Kidney (tissue), 14 donors: Measurements from ENCODE around the gene MGST3. TPM values are rescaled to one million over a fixed set of nuclear protein-coding genes. Genes with fewer than 3 reads are reported as not detected.

Experiments
- DNase-seq, 5 donors: peaks; one replicate each; pipeline ENCODE4 v3.0.0-alpha.2; 2013 to 2020
- FAIRE-seq: peaks from 2 replicates; lab custom pipeline; 2012; peaks lifted over from hg19 to GRCh38; lab: Jason Lieb, UNC
- H3K27ac ChIP-seq, 2 donors: one replicate each; pipeline ENCODE4 v1.7.0; 2013; ENCODE audit warnings: low read depth in 2 of 2, low read length in 2 of 2, inconsistent platforms in 1 of 2
- H3K27me3 ChIP-seq: one replicate; pipeline ENCODE4 v1.7.1; 2013; ENCODE audit warnings: low read length, inconsistent platforms; ENCODE audit not compliant: control insufficient read depth, insufficient read depth
- H3K36me3 ChIP-seq, 3 donors: one replicate each; pipeline versions ENCODE4 v1.7.0 to v1.7.1; 2013; ENCODE audit warnings: low read length in 3 of 3, control low read depth in 1 of 3, inconsistent platforms in 1 of 3; ENCODE audit not compliant: insufficient read depth in 3 of 3, control insufficient read depth in 2 of 3
- H3K4me1 ChIP-seq, 3 donors: one replicate each; pipeline versions ENCODE4 v1.7.0 to v1.7.1; 2013; ENCODE audit warnings: low read length in 3 of 3, inconsistent platforms in 1 of 3, low read depth in 1 of 3; ENCODE audit not compliant: control insufficient read depth in 2 of 3, insufficient read depth in 2 of 3
- H3K4me3 ChIP-seq, 3 donors: one replicate each; pipeline versions ENCODE4 v1.7.0 to v1.8.1; 2013; ENCODE audit warnings: low read length in 3 of 3, control low read depth in 1 of 3, inconsistent platforms in 1 of 3
- H3K9ac ChIP-seq, 3 donors: one replicate each; pipeline versions ENCODE4 v1.7.0 to v1.7.1; 2013; ENCODE audit warnings: low read length in 3 of 3, control low read depth in 1 of 3, inconsistent platforms in 1 of 3
- H3K9me3 ChIP-seq, 3 donors: one replicate each; pipeline versions ENCODE4 v1.7.0 to v1.7.1; 2013; ENCODE audit warnings: low read length in 3 of 3, control low read depth in 1 of 3, inconsistent platforms in 1 of 3; ENCODE audit not compliant: control insufficient read depth in 2 of 3, insufficient read depth in 1 of 3
- CTCF ChIP-seq: IDR thresholded peaks from 3 replicates; pipeline ENCODE4 v1.5.1; 2012; ENCODE audit warnings: mild to moderate bottlenecking, moderate library complexity, borderline replicate concordance; ENCODE audit not compliant: insufficient read depth; ENCODE audit errors: extremely low read depth
- intact Hi-C: fragments of 100-400 bp; cut with DNase I; formaldehyde crosslinking; loops from one replicate; pipeline ENCODE4 v1.11.1; 2022
- polyA plus RNA-seq: library from polyadenylated mRNA; stranded (reverse); fragments of 350-450 nt; fragmentation: Illumina TruSeq; extraction: RNeasy Lipid Tissue Mini Kit (QIAGEN cat#74804); gene quantifications from one replicate; pipeline ENCODE4 v1.2.3, GENCODE V29; 2014; ENCODE audit warnings: low read depth, low replicate concordance; ENCODE audit not compliant: insufficient read depth
- total RNA-seq: library from RNA; stranded (reverse); fragmentation: NEBNext Ultra II Directional; extraction: Animal tissue kit (Norgen Biotek cat#: 25700); gene quantifications from one replicate; pipeline ENCODE4 v1.2.1, GENCODE V29; 2021
- donor health status: control.
- donor health status: control.
- donor health status: control.
- donor health status: control.
- donor health status: control.
- donor health status: DM: yes; HTN: yes; CAD: no.
- donor health status: Normal renal cell carcinoma (clear cell type).

The MGST3 gene
- total and polyA plus RNA-seq, 2 donors from 2014 or later, result 296 to 545 TPM

- Histone ChIP-seq H3K36me3 (peaks cover 8 to 20% (median 11%) of the 10 kb centered on the region in 3 donors), H3K27ac (no peak overlapping the region), H3K9me3 (no peaks in the 10 kb centered on the region), H3K4me3 (no peak overlapping the region), H3K9ac (no peak overlapping the region), H3K4me1 (no peaks in the 10 kb centered on the region), H3K27me3 (no peaks in the 10 kb centered on the region)
- no peak for TF ChIP-seq CTCF
- FAIRE-seq (no peak), DNase-seq (no peak)
- intact Hi-C loops, result no loop called here
Observed at GRCh38 chr1:165686121-165686970, 55.3 kb downstream of the MGST3 start.

GRCh38 chr1:165686971-165687433 lies 56.0 kb downstream of the MGST3 start:
- DNase-seq (no peak), FAIRE-seq (no peak)
- no peaks in the 10 kb centered on the region for H3K9me3 ChIP-seq
- TF ChIP-seq CTCF, result no peak
- no peaks in the 10 kb centered on the region for H3K4me1 ChIP-seq
- no peak overlapping the region for H3K4me3 ChIP-seq
- no peak overlapping the region for H3K9ac ChIP-seq
- intact Hi-C loops, result no loop called here
- peaks cover 6 to 16% (median 7%) of the 10 kb centered on the region in 3 donors for H3K36me3 ChIP-seq
- no peak overlapping the region for H3K27ac ChIP-seq
- no peaks in the 10 kb centered on the region for H3K27me3 ChIP-seq

GRCh38 chr1:165688046-165688445 lies 57.0 kb downstream of the MGST3 start:
- H3K4me3 ChIP-seq, result no peak overlapping the region
- FAIRE-seq, result no peak
- no peaks in the 10 kb centered on the region for H3K27me3 ChIP-seq

More at GRCh38 chr1:165688046-165688445, 57.0 kb downstream of the MGST3 start:
- intact Hi-C loops, result no loop called here
- H3K27ac ChIP-seq, result no peak overlapping the region
- peak in 1 of 5 donors; percentile 24 for DNase-seq
- peaks cover 0 to 6% (median 2%) of the 10 kb centered on the region in 3 donors for H3K36me3 ChIP-seq
- H3K9me3 ChIP-seq, result no peaks in the 10 kb centered on the region
- H3K4me1 ChIP-seq, result no peaks in the 10 kb centered on the region
- H3K9ac ChIP-seq, result no peak overlapping the region
- no peak for TF ChIP-seq CTCF
